H9 (cell line): Measurements from ENCODE around the gene DENND10. TPM values are rescaled to one million over a fixed set of nuclear protein-coding genes. Genes with fewer than 3 reads are reported as not detected.

Experiments
- DNase-seq: peaks from one replicate; pipeline ENCODE4 v3.0.0-alpha.2; 2017
- H2AFZ ChIP-seq: one replicate; pipeline ENCODE4 v1.6.1; 2013; ENCODE audit warnings: mild to moderate bottlenecking, low read length, control low read depth, moderate library complexity
- H2AK5ac ChIP-seq: 2 replicates; pipeline ENCODE4 v1.6.1; 2013; ENCODE audit warnings: low read length, control low read depth, mixed read lengths; ENCODE audit not compliant: insufficient read length
- H2BK120ac ChIP-seq: one replicate; pipeline ENCODE4 v1.6.1; 2013; ENCODE audit warnings: low read depth, mild to moderate bottlenecking, low read length, control low read depth, inconsistent platforms; ENCODE audit not compliant: poor library complexity, severe bottlenecking
- H2BK12ac ChIP-seq: 2 replicates; pipeline ENCODE4 v1.6.1; 2013; ENCODE audit warnings: low read length, control low read depth, mixed read lengths, low read depth; ENCODE audit not compliant: insufficient read length
- H2BK15ac ChIP-seq: 2 replicates; pipeline ENCODE4 v1.6.1; 2013; ENCODE audit warnings: low read depth, low read length, control low read depth
- H2BK20ac ChIP-seq: one replicate; pipeline ENCODE4 v1.6.1; 2013; ENCODE audit warnings: low read depth, mild to moderate bottlenecking, low read length, control low read depth, inconsistent platforms; ENCODE audit not compliant: poor library complexity, severe bottlenecking
- H2BK5ac ChIP-seq: 2 replicates; pipeline ENCODE4 v1.6.1; 2013; ENCODE audit warnings: low read length, control low read depth, mixed read lengths; ENCODE audit not compliant: insufficient read length
- H3K14ac ChIP-seq: 2 replicates; pipeline ENCODE4 v1.6.1; 2013; ENCODE audit warnings: low read length, control low read depth; ENCODE audit not compliant: insufficient read depth
- H3K18ac ChIP-seq: 2 replicates; pipeline ENCODE4 v1.6.1; 2013; ENCODE audit warnings: low read depth, mild to moderate bottlenecking, mixed read lengths, low read length, control low read depth; ENCODE audit not compliant: insufficient read length
- H3K23ac ChIP-seq: 2 replicates; pipeline ENCODE4 v1.6.1; 2013; ENCODE audit warnings: low read length, control low read depth, mixed read lengths, low read depth; ENCODE audit not compliant: insufficient read length
- H3K23me2 ChIP-seq: 2 replicates; pipeline ENCODE4 v1.6.1; 2013; ENCODE audit warnings: low read depth, mild to moderate bottlenecking, mixed read lengths, low read length, control low read depth; ENCODE audit not compliant: insufficient read length, poor library complexity, severe bottlenecking
- H3K27ac ChIP-seq: 2 replicates; pipeline ENCODE4 v1.5.1; 2013; ENCODE audit warnings: low read length, control low read depth, mixed read lengths, low read depth; ENCODE audit not compliant: insufficient read length
- H3K27me3 ChIP-seq: 2 replicates; pipeline ENCODE4 v1.6.1; 2013; ENCODE audit warnings: low read length, control low read depth, inconsistent platforms; ENCODE audit not compliant: insufficient read depth
- H3K4ac ChIP-seq: 2 replicates; pipeline ENCODE4 v1.6.1; 2013; ENCODE audit warnings: low read depth, mild to moderate bottlenecking, control low read depth, inconsistent platforms, low read length, moderate library complexity
- H3K4me1 ChIP-seq: 2 replicates; pipeline ENCODE4 v1.6.1; 2013; ENCODE audit warnings: low read length, control low read depth, inconsistent platforms; ENCODE audit not compliant: insufficient read depth
- H3K4me2 ChIP-seq: 2 replicates; pipeline ENCODE4 v1.6.1; 2013; ENCODE audit warnings: low read length, control low read depth, mixed read lengths; ENCODE audit not compliant: insufficient read length, insufficient read depth
- H3K56ac ChIP-seq: 2 replicates; pipeline ENCODE4 v1.6.1; 2013; ENCODE audit warnings: low read depth, mild to moderate bottlenecking, mixed read lengths, low read length, control low read depth; ENCODE audit not compliant: insufficient read length
- H3K79me1 ChIP-seq: 2 replicates; pipeline ENCODE4 v1.6.1; 2013; ENCODE audit warnings: low read depth, mild to moderate bottlenecking, moderate library complexity, low read length, control low read depth, inconsistent platforms; ENCODE audit not compliant: insufficient read depth, poor library complexity, severe bottlenecking
- H3K79me2 ChIP-seq: 2 replicates; pipeline ENCODE4 v1.6.1; 2013; ENCODE audit warnings: low read length, control low read depth, inconsistent platforms; ENCODE audit not compliant: insufficient read depth
- H3K9ac ChIP-seq: 2 replicates; pipeline ENCODE4 v1.6.1; 2013; ENCODE audit warnings: low read length, control low read depth, mixed read lengths; ENCODE audit not compliant: insufficient read length; ENCODE audit errors: extremely low read depth
- H3K9me3 ChIP-seq: one replicate; pipeline ENCODE4 v1.6.1; 2013; ENCODE audit warnings: low read depth, low read length, inconsistent platforms; ENCODE audit not compliant: control insufficient read depth
- H3T11ph ChIP-seq: one replicate; pipeline ENCODE4 v1.6.1; 2013; ENCODE audit warnings: mild to moderate bottlenecking, low read length, control low read depth, inconsistent platforms
- H4K20me1 ChIP-seq: one replicate; pipeline ENCODE4 v1.6.1; 2013; ENCODE audit not compliant: control insufficient read depth, insufficient read length, insufficient read depth
- H4K5ac ChIP-seq: 2 replicates; pipeline ENCODE4 v1.6.1; 2013; ENCODE audit warnings: low read depth, mild to moderate bottlenecking, mixed read lengths, low read length, control low read depth; ENCODE audit not compliant: insufficient read length
- H4K8ac ChIP-seq: replicated peaks from 2 replicates; pipeline ENCODE4 v1.6.1; 2013; ENCODE audit warnings: low read length, control low read depth, mixed read lengths, low read depth; ENCODE audit not compliant: insufficient read length
- H4K91ac ChIP-seq: 2 replicates; pipeline ENCODE4 v1.6.1; 2013; ENCODE audit warnings: low read depth, mild to moderate bottlenecking, moderate library complexity, mixed read lengths, low read length, control low read depth; ENCODE audit not compliant: insufficient read length
- H3K27ac Mint-ChIP-seq, 3 experiments: 2 replicates in 2 of 3; 3 replicates in 1 of 3; pipeline ENCODE4 v1.8.0; 2020 to 2021; ENCODE audit warnings: mixed read lengths in 3 of 3, mild to moderate bottlenecking in 1 of 3, moderate library complexity in 1 of 3
- H3K27me3 Mint-ChIP-seq: 2 replicates; pipeline ENCODE4 v1.8.0; 2021; ENCODE audit warnings: low read depth, mild to moderate bottlenecking, moderate library complexity, mixed read lengths
- H3K36me3 Mint-ChIP-seq, 3 experiments: 2 replicates in 2 of 3; 3 replicates in 1 of 3; pipeline ENCODE4 v1.8.0; 2020 to 2021; ENCODE audit warnings: low read depth in 3 of 3, mixed read lengths in 3 of 3; ENCODE audit not compliant: insufficient read depth in 1 of 3
- H3K4me1 Mint-ChIP-seq, 2 experiments: 2 replicates each; pipeline ENCODE4 v1.8.0; 2020; ENCODE audit warnings: mixed read lengths in 2 of 2
- H3K4me3 Mint-ChIP-seq, 2 experiments: 2 replicates in 1 of 2; 3 replicates in 1 of 2; pipeline ENCODE4 v1.8.0; 2020 to 2021; ENCODE audit warnings: mild to moderate bottlenecking in 2 of 2, mixed read lengths in 2 of 2, moderate library complexity in 1 of 2
- H3K9me3 Mint-ChIP-seq, 2 experiments: 2 replicates in 1 of 2; 3 replicates in 1 of 2; pipeline ENCODE4 v1.8.0; 2020; ENCODE audit warnings: mild to moderate bottlenecking in 2 of 2, mixed read lengths in 2 of 2, moderate library complexity in 1 of 2
- WGBS: extraction: QIAGEN DNeasy Blood & Tissue Kit; methylation state at CpG from one replicate; pipeline ENCODE4 v1.1.7; 2013; ENCODE audit warnings: missing lambda C conversion rate, low lambda C conversion rate, mixed read lengths; ENCODE audit not compliant: insufficient read length; ENCODE audit errors: extremely low coverage; 5-methylcytosine and 5-hydroxymethylcytosine counted together
- total RNA-seq: library from RNA; stranded (reverse); gene quantifications from 2 replicates; pipeline ENCODE4 v1.2.1, GENCODE V29; 2021
- TF ChIP-seq, protein P1 (sequence below): fragments of 200-600 bp; sonication (generic); conservative IDR thresholded peaks from 3 replicates; pipeline ENCODE4 v1.8.0; 2021; ENCODE audit warnings: antibody characterized with exemption, mild to moderate bottlenecking

Gene DENND10
- total RNA-seq, 1 experiment from 2014 or later, result 63.2 TPM

DNA sequence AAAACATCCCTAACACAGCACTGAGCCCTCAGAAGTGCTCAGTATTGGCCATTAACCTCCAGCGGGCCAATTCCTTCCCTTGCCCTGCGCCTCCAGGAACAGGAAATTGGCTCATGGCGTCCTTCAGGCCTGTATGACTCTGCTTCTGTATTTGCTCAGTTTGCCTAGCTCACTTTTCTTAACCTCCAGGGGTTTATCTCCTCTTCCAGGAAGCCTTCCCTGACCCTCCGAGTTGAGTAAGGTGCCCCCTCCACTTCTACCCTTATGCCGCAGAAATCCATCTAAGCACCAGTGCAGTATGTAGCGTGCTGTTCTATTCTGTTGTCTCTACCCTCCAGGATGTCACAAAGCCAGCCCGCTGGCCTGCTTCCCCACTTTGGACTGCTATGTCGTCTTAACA, 62.7 kb downstream of the DENND10 start:
- Mint-ChIP-seq H3K9me3 (no peaks in the 10 kb centered on the region), H3K27me3 (no peaks in the 10 kb centered on the region), H3K27ac (no peak overlapping the region; a peak in 1 of 7 replicates), H3K4me3 (peak overlapping the region; percentile 83 to 88), H3K36me3 (peaks cover 21 to 52% (median 38%) of the 10 kb centered on the region in 3 experiments), H3K4me1 (peaks cover 13 to 22% of the 10 kb centered on the region in 2 experiments)
- Histone ChIP-seq H3K4me2 (peak overlapping the region; percentile 92), H4K20me1 (no peaks in the 10 kb centered on the region), H3K27ac (no peak overlapping the region), H2BK5ac (no peak overlapping the region), H4K5ac (no peak overlapping the region), H3K27me3 (no peaks in the 10 kb centered on the region), H3K9me3 (no peaks in the 10 kb centered on the region), H4K91ac (no peak overlapping the region), H2BK120ac (no peak overlapping the region), H3K23me2 (peaks cover 5% of the 10 kb centered on the region), H3K14ac (no peak overlapping the region), H3K4me1 (no peaks in the 10 kb centered on the region), H3K23ac (no peak overlapping the region), H2BK12ac (no peak overlapping the region), H2AK5ac (no peak overlapping the region), H3K9ac (no peak overlapping the region), H3T11ph (no peak overlapping the region), H2BK20ac (no peak overlapping the region), H3K18ac (no peak overlapping the region), H3K79me2 (no peaks in the 10 kb centered on the region), H2BK15ac (no peak overlapping the region), H3K4ac (no peak overlapping the region), H2AFZ (no peak overlapping the region), H4K8ac (no peak overlapping the region), H3K56ac (no peak overlapping the region), H3K79me1 (no peaks in the 10 kb centered on the region)
- TF ChIP-seq, protein P1, sequence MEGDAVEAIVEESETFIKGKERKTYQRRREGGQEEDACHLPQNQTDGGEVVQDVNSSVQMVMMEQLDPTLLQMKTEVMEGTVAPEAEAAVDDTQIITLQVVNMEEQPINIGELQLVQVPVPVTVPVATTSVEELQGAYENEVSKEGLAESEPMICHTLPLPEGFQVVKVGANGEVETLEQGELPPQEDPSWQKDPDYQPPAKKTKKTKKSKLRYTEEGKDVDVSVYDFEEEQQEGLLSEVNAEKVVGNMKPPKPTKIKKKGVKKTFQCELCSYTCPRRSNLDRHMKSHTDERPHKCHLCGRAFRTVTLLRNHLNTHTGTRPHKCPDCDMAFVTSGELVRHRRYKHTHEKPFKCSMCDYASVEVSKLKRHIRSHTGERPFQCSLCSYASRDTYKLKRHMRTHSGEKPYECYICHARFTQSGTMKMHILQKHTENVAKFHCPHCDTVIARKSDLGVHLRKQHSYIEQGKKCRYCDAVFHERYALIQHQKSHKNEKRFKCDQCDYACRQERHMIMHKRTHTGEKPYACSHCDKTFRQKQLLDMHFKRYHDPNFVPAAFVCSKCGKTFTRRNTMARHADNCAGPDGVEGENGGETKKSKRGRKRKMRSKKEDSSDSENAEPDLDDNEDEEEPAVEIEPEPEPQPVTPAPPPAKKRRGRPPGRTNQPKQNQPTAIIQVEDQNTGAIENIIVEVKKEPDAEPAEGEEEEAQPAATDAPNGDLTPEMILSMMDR, result no peak
- WGBS, result no CpG with 5 or more reads among the region's 8 CpGs
- DNase-seq, result no peak
